NCI-H69 (cell line): ENCODE measurements around the gene SULT1A3.
A peak's percentile ranks its signal among the peaks of the same experiment; 100 is the strongest.
"Not testable (repeated sequence)": the region's sequence is repeated elsewhere in the genome, so short reads cannot be mapped to it uniquely, and the experiment has no call there.

ENCODE experiments used
- DNase-seq: peaks from one replicate; lab custom pipeline; 2025; lab: John Stamatoyannopoulos, UW

The SULT1A3 gene

DNA sequence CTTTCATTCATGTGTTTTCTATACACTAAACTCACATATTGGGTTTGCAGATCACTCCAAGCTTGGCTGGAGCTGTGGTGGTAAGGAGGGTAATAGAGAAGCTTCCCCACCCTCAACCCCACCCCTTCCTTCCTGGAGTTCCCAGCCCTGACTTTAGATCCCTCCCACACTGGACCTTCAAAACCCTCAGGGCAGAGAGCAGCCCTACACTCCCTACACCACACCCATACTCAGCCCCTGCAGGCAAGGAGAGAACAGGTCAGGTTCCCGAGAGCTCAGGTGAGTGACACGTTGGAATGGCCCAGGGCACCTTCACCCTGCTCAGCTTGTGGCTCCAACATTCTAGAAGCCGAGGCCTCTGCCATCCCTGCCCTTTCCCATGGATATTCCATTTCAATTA, at the start of gene SULT1A3:
TSS of gene SULT1A3 (plus strand) at position 207 of the 400 bp plus-strand sequence. CDS start 1,474 bp downstream, outside the sequence.
- not testable (repeated sequence) for DNase-seq

- DNase-seq: no peak
Observed at GRCh38 chr16:30151091-30151490, 48.0 kb upstream of the SULT1A3 start.

GRCh38 chr16:30152517-30152916, 46.5 kb upstream of the SULT1A3 start:
- DNase-seq: no peak

DNA sequence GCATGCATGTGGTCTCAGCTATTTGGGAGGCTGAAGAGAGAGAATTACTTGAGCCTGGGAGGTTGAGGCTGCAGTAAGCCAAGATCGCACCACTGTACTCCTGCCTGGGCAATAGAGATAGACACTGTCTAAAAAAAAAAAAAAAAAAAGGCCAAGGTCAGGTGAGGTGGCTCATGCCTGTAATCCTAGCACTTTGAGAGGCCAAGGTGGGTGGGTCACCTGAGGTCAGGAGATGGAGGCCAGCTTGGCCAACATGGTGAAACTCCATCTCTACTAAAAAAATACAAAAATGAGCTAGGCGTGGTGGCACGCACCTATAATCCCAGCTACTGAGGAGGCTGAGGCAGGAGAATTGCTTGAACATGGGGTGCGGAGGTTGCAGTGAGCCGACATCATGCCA, 43.9 kb upstream of the SULT1A3 start:
- no peak for DNase-seq

GRCh38 chr16:30157214-30157613, 41.8 kb upstream of the SULT1A3 start:
- no peak for DNase-seq

DNA sequence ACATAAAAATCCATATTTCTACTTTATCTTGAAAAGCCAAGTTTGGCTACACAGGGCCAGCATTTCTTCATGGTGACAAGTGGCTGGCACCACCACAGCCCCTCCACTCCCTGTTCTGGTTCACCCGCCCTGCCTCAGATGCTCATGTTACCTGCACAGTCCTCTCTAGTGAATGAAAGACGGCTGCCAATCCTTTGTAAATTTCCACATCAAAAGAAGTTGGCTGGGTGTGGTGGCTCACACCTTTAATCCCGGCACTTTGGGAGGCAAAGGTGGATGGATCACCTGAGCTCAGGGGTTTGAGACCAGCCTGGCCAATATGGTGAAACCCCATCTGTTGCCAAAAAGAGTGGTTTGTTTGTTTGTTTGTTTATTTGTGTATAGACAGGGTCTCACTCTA, 35.5 kb upstream of the SULT1A3 start:
- DNase-seq: no peak

GRCh38 chr16:30166202-30166902, 32.7 kb upstream of the SULT1A3 start:
- DNase-seq: no peak

DNA sequence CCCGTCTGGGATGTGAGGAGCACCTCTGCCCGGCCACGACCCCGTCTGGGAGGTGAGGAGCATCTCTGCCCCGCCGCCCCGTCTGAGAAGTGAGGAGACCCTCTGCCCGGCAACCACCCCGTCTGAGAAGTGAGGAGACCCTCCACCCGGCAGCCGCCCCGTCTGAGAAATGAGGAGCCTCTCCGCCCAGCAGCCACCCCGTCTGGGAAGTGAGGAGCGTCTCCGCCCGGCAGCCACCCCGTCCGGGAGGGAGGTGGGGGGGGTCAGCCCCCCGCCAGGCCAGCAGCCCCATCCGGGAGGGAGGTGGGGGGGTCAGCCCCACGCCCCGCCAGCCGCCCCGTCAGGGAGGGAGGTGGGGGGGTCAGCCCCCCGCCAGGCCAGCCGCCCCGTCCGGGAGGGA, 30.3 kb upstream of the SULT1A3 start:
- DNase-seq: not testable (repeated sequence)

DNA sequence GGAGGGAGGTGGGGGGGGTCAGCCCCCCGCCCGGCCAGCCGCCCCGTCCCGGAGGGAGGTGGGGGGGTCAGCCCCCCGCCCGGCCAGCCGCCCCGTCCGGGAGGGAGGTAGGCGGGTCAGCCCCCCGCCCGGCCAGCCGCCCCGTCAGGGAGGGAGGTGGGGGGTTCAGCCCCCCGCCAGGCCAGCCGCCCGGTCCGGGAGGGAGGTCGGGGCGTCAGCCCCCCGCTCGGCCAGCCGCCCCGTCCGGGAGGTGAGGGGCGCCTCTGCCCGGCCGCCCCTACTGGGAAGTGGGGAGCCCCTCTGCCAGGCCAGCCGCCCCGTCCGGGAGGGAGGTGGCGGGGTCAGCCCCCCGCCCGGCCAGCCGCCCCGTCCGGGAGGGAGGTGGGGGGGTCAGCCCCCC, 29.6 kb upstream of the SULT1A3 start:
- DNase-seq: not testable (repeated sequence)

GRCh38 chr16:30170145-30170544, 28.9 kb upstream of the SULT1A3 start:
- not testable (repeated sequence) for DNase-seq

DNA sequence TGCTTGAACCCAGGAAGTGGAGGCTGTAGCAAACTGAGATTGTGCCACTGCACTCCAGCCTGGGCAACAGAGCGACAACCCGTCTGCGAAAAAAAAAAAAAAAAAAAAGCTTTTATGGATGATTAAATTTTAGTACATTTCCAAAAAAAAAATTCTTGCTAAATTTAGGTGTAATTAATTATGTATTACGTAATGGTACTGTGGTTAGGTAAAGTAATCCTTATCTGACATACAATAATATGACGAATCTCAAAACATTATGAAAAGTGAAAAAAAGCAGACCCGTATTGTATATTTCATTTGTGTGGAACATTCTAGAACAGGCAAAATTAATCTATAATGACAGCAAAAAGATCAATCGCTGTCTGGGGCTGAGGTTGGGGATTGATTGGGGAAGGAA, 26.0 kb upstream of the SULT1A3 start:
- no peak for DNase-seq

DNA sequence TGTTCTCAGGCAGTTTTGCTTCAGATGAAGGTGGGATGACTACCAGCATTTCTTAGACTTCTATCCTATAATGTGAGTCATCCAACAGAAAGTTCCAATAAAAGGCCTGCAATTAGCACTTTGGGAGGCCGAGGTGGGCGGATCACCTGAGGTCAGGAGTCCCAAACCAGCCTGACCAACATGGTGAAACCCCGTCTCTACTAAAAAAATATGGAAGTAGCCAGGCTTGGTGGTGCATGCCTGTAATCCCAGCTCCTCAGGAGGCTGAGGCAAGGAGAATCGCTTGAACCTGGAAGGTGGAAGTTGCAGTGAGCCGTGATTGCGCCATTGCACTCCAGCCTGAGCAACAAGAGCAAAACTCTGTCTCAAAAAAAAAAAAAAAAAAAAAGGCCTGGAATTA, 22.2 kb upstream of the SULT1A3 start:
- not testable (repeated sequence) for DNase-seq

GRCh38 chr16:30179195-30179594, 19.9 kb upstream of the SULT1A3 start:
- DNase-seq: no peak

GRCh38 chr16:30179931-30180330, 19.1 kb upstream of the SULT1A3 start:
- DNase-seq: no peak

GRCh38 chr16:30180741-30181140, 18.3 kb upstream of the SULT1A3 start:
- DNase-seq: no peak

- DNase-seq: peak; percentile 93
Observed at GRCh38 chr16:30183233-30184095, 15.6 kb upstream of the SULT1A3 start, which contains the start of gene CORO1A. CORO1A (plus strand) TSS chr16:30183602; CDS start chr16:30185210, 1,608 bp downstream.

- peak; percentile 96 for DNase-seq
Observed at GRCh38 chr16:30184096-30184890, 14.8 kb upstream of the SULT1A3 start.

DNA sequence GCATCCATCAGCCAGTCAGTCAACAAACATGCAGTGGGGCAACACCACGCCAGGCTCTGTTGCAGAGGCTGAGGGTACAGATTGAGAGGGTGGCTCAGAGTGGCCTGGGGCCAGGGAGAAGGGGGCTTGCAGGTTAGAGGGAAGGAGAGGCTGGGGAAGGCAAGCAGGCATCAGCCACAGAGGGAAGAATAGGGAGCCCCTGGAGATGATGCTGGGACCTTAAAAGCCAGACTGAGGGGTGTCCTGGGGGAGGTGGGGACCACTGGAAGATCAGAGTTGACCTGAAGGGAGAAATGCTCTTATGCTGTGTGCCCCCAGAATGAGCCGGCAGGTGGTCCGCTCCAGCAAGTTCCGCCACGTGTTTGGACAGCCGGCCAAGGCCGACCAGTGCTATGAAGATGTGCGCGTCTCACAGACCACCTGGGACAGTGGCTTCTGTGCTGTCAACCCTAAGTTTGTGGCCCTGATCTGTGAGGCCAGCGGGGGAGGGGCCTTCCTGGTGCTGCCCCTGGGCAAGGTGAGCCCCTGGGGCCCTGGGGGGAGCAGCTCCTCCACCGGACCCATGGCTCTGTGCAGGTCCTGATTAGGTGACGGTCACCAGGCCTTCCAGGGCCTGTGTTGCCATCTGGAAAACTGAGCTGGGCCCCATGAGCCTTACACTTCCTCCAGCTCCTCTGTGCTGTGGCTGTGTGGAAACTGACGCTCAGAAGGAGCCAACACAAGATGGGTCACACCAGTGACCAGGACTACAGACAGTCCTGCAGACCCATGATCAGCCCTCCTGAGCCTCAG, 14.0 kb upstream of the SULT1A3 start:
- no peak for DNase-seq

DNA sequence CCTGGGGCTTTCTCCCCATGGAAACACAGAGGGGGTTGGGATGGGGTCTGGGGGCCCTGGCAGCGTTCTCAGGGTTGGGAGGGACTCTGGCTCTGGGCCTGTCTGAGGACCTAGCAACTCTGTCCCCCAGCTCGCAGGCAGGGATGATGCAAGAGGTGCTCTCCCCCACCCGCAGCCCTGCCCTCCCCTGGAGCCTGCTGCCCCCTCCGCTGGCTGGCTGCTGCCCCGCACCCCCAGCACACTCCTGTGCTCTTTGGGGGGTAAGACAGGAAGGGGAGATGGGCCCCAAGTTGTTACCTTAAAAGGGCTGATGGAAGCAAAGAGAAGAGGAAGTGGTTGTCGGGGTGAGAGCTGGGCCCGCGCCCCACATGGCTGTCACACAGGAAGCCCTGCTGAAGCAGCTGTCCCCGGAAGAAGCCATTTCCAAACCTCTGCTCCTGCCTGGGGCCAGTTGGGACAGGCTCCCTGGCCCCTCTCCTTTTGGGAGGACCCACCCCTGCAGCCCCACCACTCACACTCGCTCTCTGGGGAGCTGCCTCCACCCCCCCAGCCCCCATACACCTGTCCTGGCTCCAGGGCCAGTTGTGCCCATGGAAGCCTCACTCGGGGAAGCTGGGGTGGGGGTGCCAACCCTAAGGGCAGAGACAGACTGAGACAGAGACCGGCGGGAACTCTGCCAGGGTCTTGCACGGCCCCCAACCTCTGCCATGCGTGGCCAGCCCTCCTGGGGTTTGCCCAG, 13.2 kb upstream of the SULT1A3 start:
- no peak for DNase-seq

DNA sequence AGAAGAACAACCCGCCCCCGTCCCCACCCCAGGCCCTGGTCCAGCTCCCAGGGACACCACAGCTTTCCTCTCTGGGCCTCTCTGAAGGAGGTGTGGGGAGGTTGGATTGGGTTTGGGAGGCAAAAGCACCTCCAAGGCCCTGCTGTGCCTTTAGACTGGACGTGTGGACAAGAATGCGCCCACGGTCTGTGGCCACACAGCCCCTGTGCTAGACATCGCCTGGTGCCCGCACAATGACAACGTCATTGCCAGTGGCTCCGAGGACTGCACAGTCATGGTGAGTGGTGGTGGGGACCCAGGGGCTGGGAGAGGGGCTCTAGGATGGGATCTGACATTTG, 12.6 kb upstream of the SULT1A3 start:
- DNase-seq: no peak
